Measurements from ENCODE around the gene SPECC1. TPM values are rescaled to one million over a fixed set of nuclear protein-coding genes. Genes with fewer than 3 reads are reported as not detected.

SPECC1 gene
- total RNA-seq, 1 experiment from 2014 or later: 128 TPM

DNA sequence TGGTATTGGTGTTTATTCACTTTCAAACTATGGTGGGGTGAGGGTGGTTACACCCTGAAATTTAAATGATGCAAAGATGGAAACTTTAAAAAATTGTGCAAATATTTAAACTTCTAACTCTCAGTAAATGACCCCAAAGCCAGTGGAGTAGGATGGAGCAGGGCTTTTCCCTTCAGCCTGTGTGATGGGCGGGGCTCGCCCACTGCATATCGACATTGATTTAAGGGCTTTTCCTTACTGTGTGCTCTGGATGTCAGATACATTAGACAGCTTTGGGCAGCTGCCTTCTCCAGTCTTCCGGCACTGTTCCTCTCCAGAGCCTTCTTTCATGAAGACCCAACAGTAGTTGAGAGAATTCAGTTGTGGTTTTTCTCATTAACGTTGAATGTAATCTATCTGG lies 99.9 kb downstream of the SPECC1 start:
- intact Hi-C loops (cut with micrococcal nuclease; ENCODE audit: unreplicated experiment): no loop called here

DNA sequence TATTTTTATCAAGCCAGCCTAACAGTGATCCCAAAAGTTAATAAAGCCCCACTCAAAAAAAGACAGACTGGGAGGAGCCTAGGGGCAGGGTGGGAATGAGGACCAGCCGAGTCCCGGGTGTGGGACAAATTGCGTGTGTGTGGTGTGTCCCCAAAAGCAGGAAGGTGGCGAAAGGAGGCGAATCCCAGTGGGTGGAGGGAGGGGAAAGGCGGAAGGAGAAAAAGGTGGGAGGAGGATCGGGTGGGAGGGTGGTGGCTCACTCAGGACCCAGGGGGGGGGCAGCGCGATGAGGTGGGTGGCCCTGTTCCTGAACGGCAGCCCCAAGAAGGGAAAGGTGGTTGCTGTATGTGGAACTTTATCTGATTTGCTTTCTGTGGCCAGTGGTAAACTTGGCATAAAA lies 102.4 kb downstream of the SPECC1 start:
- DNase-seq: no peak
- intact Hi-C loops (cut with micrococcal nuclease; ENCODE audit: unreplicated experiment): no loop called here
- Histone ChIP-seq H3K27ac (no peak overlapping the region), H3K9me2 (ENCODE audit: insufficient read depth) (no peaks in the 10 kb centered on the region), H3K9me3 (ENCODE audit: insufficient read depth, low read depth) (no peaks in the 10 kb centered on the region), H3F3A (ENCODE audit: insufficient read depth, low read depth) (no peaks in the 10 kb centered on the region; the same call in 1 of the 2 replicates), H3K36me3 (ENCODE audit: low read depth) (no peaks in the 10 kb centered on the region), H3K4me1 (replicated peaks; ENCODE audit: insufficient read depth) (no peaks in the 10 kb centered on the region), H3K4me3 (no peak overlapping the region), H3K79me2 (ENCODE audit: low read depth) (no peaks in the 10 kb centered on the region), H3K4me2 (no peak overlapping the region), H4K20me1 (ENCODE audit: insufficient read depth) (no peaks in the 10 kb centered on the region), H3K27me3 (ENCODE audit: insufficient read depth, low read depth) (no peaks in the 10 kb centered on the region), H2AFZ (no peak overlapping the region)
- no peak for TF ChIP-seq EZH2 (IDR thresholded peaks at IDR 0.05; ENCODE audit: low read depth)
- TF ChIP-seq CTCF (conservative IDR thresholded peaks at IDR 0.05): no peak
- no TSS peak for BruUV-seq (replicated peaks)
- CTCF ChIA-PET: no interaction called here
- POLR2A ChIA-PET (ENCODE audit: unreplicated experiment): no interaction called here

More for the DNA sequence above, 99.9 kb downstream of the SPECC1 start:
- H3K4me2 ChIP-seq: no peak overlapping the region
- no peaks in the 10 kb centered on the region for H3K9me3 ChIP-seq (ENCODE audit: insufficient read depth, low read depth)
- no peaks in the 10 kb centered on the region for H3K79me2 ChIP-seq (ENCODE audit: low read depth)
- no peaks in the 10 kb centered on the region for H3F3A ChIP-seq (ENCODE audit: insufficient read depth, low read depth)
- no peaks in the 10 kb centered on the region for H3K27me3 ChIP-seq (ENCODE audit: insufficient read depth, low read depth)
- no peak overlapping the region for H3K27ac ChIP-seq
- no TSS peak for BruUV-seq (replicated peaks)
- ChIA-PET CTCF (no interaction called here), POLR2A (ENCODE audit: unreplicated experiment) (no interaction called here)
- H2AFZ ChIP-seq: no peak overlapping the region
- no peak for DNase-seq
- TF ChIP-seq EZH2 (IDR thresholded peaks at IDR 0.05; ENCODE audit: low read depth): no peak
- TF ChIP-seq CTCF (conservative IDR thresholded peaks at IDR 0.05): no peak
- H3K36me3 ChIP-seq (ENCODE audit: low read depth): no peaks in the 10 kb centered on the region
- H4K20me1 ChIP-seq (ENCODE audit: insufficient read depth): peaks cover 4% of the 10 kb centered on the region; the same call in 1 of the 2 replicates
- H3K4me3 ChIP-seq: no peak overlapping the region
- H3K4me1 ChIP-seq (replicated peaks; ENCODE audit: insufficient read depth): no peaks in the 10 kb centered on the region
- H3K9me2 ChIP-seq (ENCODE audit: insufficient read depth): no peaks in the 10 kb centered on the region

- peaks cover 5% of the 10 kb centered on the region for H3F3A ChIP-seq (ENCODE audit: insufficient read depth, low read depth)
- CTCF ChIA-PET: no interaction called here
- H3K9me3 ChIP-seq (ENCODE audit: insufficient read depth, low read depth): no peaks in the 10 kb centered on the region
- no peaks in the 10 kb centered on the region for H3K4me1 ChIP-seq (replicated peaks; ENCODE audit: insufficient read depth)
- H3K9me2 ChIP-seq (ENCODE audit: insufficient read depth): no peaks in the 10 kb centered on the region
- H4K20me1 ChIP-seq (ENCODE audit: insufficient read depth): no peaks in the 10 kb centered on the region
- no peak for TF ChIP-seq CTCF (conservative IDR thresholded peaks at IDR 0.05)
- no peak for TF ChIP-seq EZH2 (IDR thresholded peaks at IDR 0.05; ENCODE audit: low read depth)
- POLR2A ChIA-PET (ENCODE audit: unreplicated experiment): no interaction called here
- no peak overlapping the region for H3K27ac ChIP-seq
- H3K4me3 ChIP-seq: no peak overlapping the region
- H3K4me2 ChIP-seq: no peak overlapping the region
- no TSS peak for BruUV-seq (replicated peaks)
- no peaks in the 10 kb centered on the region for H3K27me3 ChIP-seq (ENCODE audit: insufficient read depth, low read depth)
- intact Hi-C loops (cut with micrococcal nuclease; ENCODE audit: unreplicated experiment): no loop called here
- no peak for DNase-seq
- H2AFZ ChIP-seq: no peak overlapping the region
- H3K36me3 ChIP-seq (ENCODE audit: low read depth): no peaks in the 10 kb centered on the region
- no peaks in the 10 kb centered on the region for H3K79me2 ChIP-seq (ENCODE audit: low read depth)
Observed at GRCh38 chr17:20114466-20114865, 105.3 kb downstream of the SPECC1 start.

All from PC-9 (cell line).